ENCODE results near the gene CDC25C. TPM values are rescaled to one million over a fixed set of nuclear protein-coding genes. Genes with fewer than 3 reads are reported as not detected.

Gene CDC25C
- total RNA-seq (1 to 10 TPM in 1 of 2 donors, under 1 TPM in 1; 0.25 to 3.0 TPM), polyA plus RNA-seq (under 1 TPM; 0.26 to 0.55 TPM)
- long read RNA-seq, donor 1, partial matches to known transcripts = 0 of 2 reads
- long read RNA-seq, donor 1, other reads (novel, unspliced or antisense) = 0 of 2 reads
- long read RNA-seq, donor 2, partial matches to known transcripts = 5 of 5 reads
- long read RNA-seq, donor 2, other reads (novel, unspliced or antisense) = 0 of 5 reads
- long read RNA-seq, donor 3, partial matches to known transcripts = 62 of 63 reads
- long read RNA-seq, donor 3, other reads (novel, unspliced or antisense) = 0 of 63 reads
- long read RNA-seq, donor 4 = 0 reads
- long read RNA-seq, donor 5, partial matches to known transcripts = 147 of 151 reads
- long read RNA-seq, donor 5, other reads (novel, unspliced or antisense) = 0 of 151 reads

DNA sequence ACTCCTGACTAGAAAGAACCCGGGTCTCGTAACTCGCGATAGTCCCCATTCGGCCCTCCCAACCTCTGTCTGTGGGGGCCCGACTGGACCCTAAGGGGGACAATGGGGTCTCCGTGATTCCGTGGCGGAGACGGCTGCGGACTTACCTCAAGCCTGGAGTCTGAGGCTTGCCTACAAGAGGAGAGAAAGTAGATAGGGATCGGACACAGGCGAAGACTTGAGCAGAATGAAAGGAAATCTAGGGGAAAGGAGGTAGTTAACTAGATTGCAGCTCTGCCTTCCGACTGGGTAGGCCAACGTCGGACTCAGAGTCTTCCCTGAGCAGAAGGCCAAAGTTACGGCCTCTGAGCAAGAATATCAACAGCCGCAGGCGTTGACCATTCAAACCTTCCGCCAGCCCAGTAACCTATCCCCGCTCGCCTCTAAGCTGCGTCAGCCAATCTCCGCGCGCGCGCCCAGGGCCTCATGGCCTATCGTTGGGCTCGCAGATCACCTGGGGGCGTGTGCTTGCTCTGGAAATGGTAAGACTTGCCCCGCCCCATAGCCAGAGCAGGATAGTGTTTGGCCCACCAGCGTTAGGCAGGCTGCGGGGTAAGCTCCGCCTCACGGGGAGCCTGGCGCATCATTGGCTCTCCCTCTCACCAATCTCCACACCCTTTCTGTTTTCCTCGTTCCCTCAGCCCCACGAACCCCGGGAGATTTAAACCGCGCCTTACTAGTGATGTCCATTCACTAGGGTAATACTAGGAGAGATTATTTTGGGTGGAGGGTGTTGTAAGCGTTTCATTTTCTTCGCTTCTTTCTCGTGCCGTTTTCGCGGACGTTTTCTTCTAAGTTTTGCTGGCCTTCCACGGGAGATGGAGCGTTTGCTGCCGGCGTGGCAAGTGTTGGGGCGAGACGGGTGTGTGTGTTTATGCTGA is at the start of gene CDC25C:
Gene CDC25C (minus strand): TSS at position 356 of the 920 bp plus-strand sequence. CDS start 624 bp downstream, outside the sequence.
- TF ChIP-seq, protein P1, sequence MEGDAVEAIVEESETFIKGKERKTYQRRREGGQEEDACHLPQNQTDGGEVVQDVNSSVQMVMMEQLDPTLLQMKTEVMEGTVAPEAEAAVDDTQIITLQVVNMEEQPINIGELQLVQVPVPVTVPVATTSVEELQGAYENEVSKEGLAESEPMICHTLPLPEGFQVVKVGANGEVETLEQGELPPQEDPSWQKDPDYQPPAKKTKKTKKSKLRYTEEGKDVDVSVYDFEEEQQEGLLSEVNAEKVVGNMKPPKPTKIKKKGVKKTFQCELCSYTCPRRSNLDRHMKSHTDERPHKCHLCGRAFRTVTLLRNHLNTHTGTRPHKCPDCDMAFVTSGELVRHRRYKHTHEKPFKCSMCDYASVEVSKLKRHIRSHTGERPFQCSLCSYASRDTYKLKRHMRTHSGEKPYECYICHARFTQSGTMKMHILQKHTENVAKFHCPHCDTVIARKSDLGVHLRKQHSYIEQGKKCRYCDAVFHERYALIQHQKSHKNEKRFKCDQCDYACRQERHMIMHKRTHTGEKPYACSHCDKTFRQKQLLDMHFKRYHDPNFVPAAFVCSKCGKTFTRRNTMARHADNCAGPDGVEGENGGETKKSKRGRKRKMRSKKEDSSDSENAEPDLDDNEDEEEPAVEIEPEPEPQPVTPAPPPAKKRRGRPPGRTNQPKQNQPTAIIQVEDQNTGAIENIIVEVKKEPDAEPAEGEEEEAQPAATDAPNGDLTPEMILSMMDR (IDR thresholded peaks at IDR 0.05; ENCODE audit: control extremely low read depth, extremely low read depth) = no peak
- no peaks in the 10 kb centered on the region for H3K27me3 ChIP-seq (ENCODE audit: control insufficient read depth in 3 of 3, insufficient read depth in 3 of 3, low read length in 2 of 3)
- 0 to 1% methylated on average over 55 of the region's 55 CpGs for WGBS, 2 donors
- H3K9ac ChIP-seq (ENCODE audit: insufficient read depth in 1 of 2, low read length in 2 of 2) = peak within 1 kb of the TSS; percentile 31 to 57
- no peaks in the 10 kb centered on the region for H3K36me3 ChIP-seq (ENCODE audit: control insufficient read depth in 4 of 4, insufficient read depth in 4 of 4, low read length in 4 of 4)
- no peak within 1 kb of the TSS for H3K27ac ChIP-seq (ENCODE audit: low read depth in 1 of 2, low read length in 1 of 2)
- no peaks in the 10 kb centered on the region for H3K9me3 ChIP-seq (ENCODE audit: control insufficient read depth in 4 of 4, insufficient read depth in 3 of 4, low read length in 3 of 4)
- ATAC-seq (ENCODE audit: insufficient read depth, low FRiP score) (peak; percentile 100), DNase-seq (peak; percentile 99 to 100 (median 99))
- peaks cover 0 to 21% (median 0%) of the 10 kb centered on the region in 5 donors for H3K4me1 ChIP-seq (ENCODE audit: control insufficient read depth in 5 of 5, insufficient read depth in 5 of 5, low read length in 5 of 5)
- peak within 1 kb of the TSS; percentile 27 for H3K4me3 ChIP-seq

DNA sequence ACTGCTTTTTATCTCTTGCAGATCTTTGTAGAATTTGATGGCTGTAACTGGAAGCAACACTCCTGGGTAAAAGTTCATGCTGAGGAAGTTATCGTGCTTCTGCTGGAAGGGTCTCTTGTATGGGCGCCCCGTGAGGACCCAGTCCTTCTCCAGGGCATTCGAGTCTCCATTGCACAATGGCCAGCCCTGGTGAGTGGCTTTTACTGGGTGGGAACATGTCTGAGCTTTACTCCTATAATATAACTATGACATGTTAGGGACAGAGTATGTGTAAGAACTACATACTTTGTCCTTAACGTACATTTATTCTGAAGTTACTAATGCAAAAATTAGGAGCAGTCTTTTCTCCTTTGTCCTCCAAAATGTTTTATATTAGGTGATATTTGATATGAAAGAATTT is 41.0 kb upstream of the CDC25C start:
- Histone ChIP-seq H3K4me3 (no peak overlapping the region), H3K4me1 (ENCODE audit: control insufficient read depth in 5 of 5, insufficient read depth in 5 of 5, low read length in 5 of 5) (peaks cover 0 to 19% (median 2%) of the 10 kb centered on the region in 5 donors), H3K36me3 (ENCODE audit: control insufficient read depth in 4 of 4, insufficient read depth in 4 of 4, low read length in 4 of 4) (peaks cover 7 to 10% (median 10%) of the 10 kb centered on the region in 4 donors), H3K9ac (ENCODE audit: insufficient read depth in 1 of 2, low read length in 2 of 2) (no peak overlapping the region), H3K27me3 (ENCODE audit: control insufficient read depth in 3 of 3, insufficient read depth in 3 of 3, low read length in 2 of 3) (no peaks in the 10 kb centered on the region), H3K9me3 (ENCODE audit: control insufficient read depth in 4 of 4, insufficient read depth in 3 of 4, low read length in 3 of 4) (no peaks in the 10 kb centered on the region), H3K27ac (ENCODE audit: low read depth in 1 of 2, low read length in 1 of 2) (no peak overlapping the region)
- TF ChIP-seq, protein P1 (IDR thresholded peaks at IDR 0.05; ENCODE audit: control extremely low read depth, extremely low read depth) = no peak
- DNase-seq = no peak
- 65 to 78% methylated on average over 5 of the region's 5 CpGs for WGBS, 2 donors
- no peak for ATAC-seq (ENCODE audit: insufficient read depth, low FRiP score)

DNA sequence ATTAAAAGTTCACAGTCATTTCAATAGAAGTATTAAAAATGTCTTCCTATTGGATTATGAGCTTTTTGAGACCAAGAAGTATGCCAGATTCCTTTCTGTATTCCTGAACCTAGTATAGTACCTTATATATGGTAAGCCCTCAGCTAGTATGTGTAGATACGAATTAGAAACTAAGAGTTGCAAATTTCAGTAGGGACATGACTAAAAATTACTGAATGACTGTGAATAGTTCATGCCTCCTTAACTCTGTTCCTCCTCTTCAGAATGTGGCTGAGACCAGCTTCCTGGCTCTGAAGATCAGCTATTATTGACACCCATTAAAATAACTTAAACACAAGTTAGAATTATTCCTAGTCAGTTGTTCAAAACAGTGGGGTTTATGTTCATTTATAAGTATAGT is 40.6 kb upstream of the CDC25C start:
- peaks cover 0 to 19% (median 2%) of the 10 kb centered on the region in 5 donors for H3K4me1 ChIP-seq (ENCODE audit: control insufficient read depth in 5 of 5, insufficient read depth in 5 of 5, low read length in 5 of 5)
- H3K9ac ChIP-seq (ENCODE audit: insufficient read depth in 1 of 2, low read length in 2 of 2) = no peak overlapping the region
- no peak overlapping the region for H3K27ac ChIP-seq (ENCODE audit: low read depth in 1 of 2, low read length in 1 of 2)
- H3K36me3 ChIP-seq (ENCODE audit: control insufficient read depth in 4 of 4, insufficient read depth in 4 of 4, low read length in 4 of 4) = peaks cover 3 to 9% (median 6%) of the 10 kb centered on the region in 4 donors
- no peak overlapping the region for H3K4me3 ChIP-seq
- TF ChIP-seq, protein P1 (IDR thresholded peaks at IDR 0.05; ENCODE audit: control extremely low read depth, extremely low read depth) = no peak
- WGBS, 2 donors = 73 to 88% methylated on average over 1 of the region's 1 CpG
- no peak for DNase-seq
- H3K9me3 ChIP-seq (ENCODE audit: control insufficient read depth in 4 of 4, insufficient read depth in 3 of 4, low read length in 3 of 4) = no peaks in the 10 kb centered on the region
- ATAC-seq (ENCODE audit: insufficient read depth, low FRiP score) = no peak
- H3K27me3 ChIP-seq (ENCODE audit: control insufficient read depth in 3 of 3, insufficient read depth in 3 of 3, low read length in 2 of 3) = no peaks in the 10 kb centered on the region
